A673 (cell line): ENCODE data around the gene ZP3. TPM values are rescaled to one million over a fixed set of nuclear protein-coding genes. Genes with fewer than 3 reads are reported as not detected.
"Not testable (repeated sequence)": the region's sequence is repeated elsewhere in the genome, so short reads cannot be mapped to it uniquely, and the experiment has no call there.

Experiments
- BruUV-seq: library from RNA; stranded (reverse); fragments of 400-500 nt; replicated peaks from 2 replicates; lab custom pipeline; 2021; lab: Mats Ljungman, UMichigan
- CTCF ChIA-PET: fragments of 300-600 bp; sonication (Branson Sonifier 250); formaldehyde crosslinking; loops from one replicate; lab custom pipeline; 2022; ENCODE audit warnings: antibody characterized with exemption; lab: Charles Lee
- POLR2A ChIA-PET: fragments of 300-600 bp; sonication (Branson Sonifier 250); formaldehyde crosslinking; loops from one replicate; lab custom pipeline; 2022; ENCODE audit warnings: antibody characterized with exemption; ENCODE audit not compliant: low non-redundant PET; lab: Charles Lee
- DNase-seq: peaks from one replicate; pipeline ENCODE4 v3.0.0-alpha.2; 2015; ENCODE audit warnings: low spot score
- H3K27ac ChIP-seq: fragments of 200-600 bp; sonication (generic); 2 replicates; pipeline ENCODE4 v1.5.1; 2016; ENCODE audit warnings: mixed run types, low read depth, mild to moderate bottlenecking, mixed read lengths, antibody characterized with exemption, low read length; ENCODE audit not compliant: poor library complexity, severe bottlenecking
- H3K27me3 ChIP-seq: fragments of 200-600 bp; sonication (generic); replicated peaks from 2 replicates; pipeline ENCODE4 v1.6.1; 2017; ENCODE audit warnings: mixed run types, low read depth, mild to moderate bottlenecking, mixed read lengths, antibody characterized with exemption, low read length; ENCODE audit not compliant: insufficient read depth, poor library complexity
- H3K36me3 ChIP-seq: fragments of 200-600 bp; sonication (generic); 2 replicates; pipeline ENCODE4 v1.6.1; 2016; ENCODE audit warnings: mixed run types, mild to moderate bottlenecking, mixed read lengths, antibody characterized with exemption, low read length; ENCODE audit not compliant: insufficient read depth, poor library complexity, severe bottlenecking
- H3K4me1 ChIP-seq: fragments of 200-600 bp; sonication (generic); 2 replicates; pipeline ENCODE4 v1.6.1; 2017; ENCODE audit warnings: mixed run types, mild to moderate bottlenecking, mixed read lengths, antibody characterized with exemption, low read length; ENCODE audit not compliant: insufficient read depth, poor library complexity, severe bottlenecking
- H3K4me3 ChIP-seq: fragments of 200-600 bp; sonication (generic); 2 replicates; pipeline ENCODE4 v1.5.1; 2016; ENCODE audit warnings: low read depth, mixed run types, mild to moderate bottlenecking, mixed read lengths, low read length; ENCODE audit not compliant: poor library complexity, severe bottlenecking
- H3K9me3 ChIP-seq: fragments of 200-600 bp; sonication (generic); 2 replicates; pipeline ENCODE4 v1.6.1; 2016; ENCODE audit warnings: mixed run types, low read depth, mild to moderate bottlenecking, mixed read lengths, antibody characterized with exemption, low read length; ENCODE audit not compliant: poor library complexity, severe bottlenecking
- CTCF ChIP-seq: fragments of 300-800, 200-600 bp; sonication (generic); conservative IDR thresholded peaks from 2 replicates; pipeline ENCODE4 v1.5.1; 2017; ENCODE audit warnings: low read depth, mild to moderate bottlenecking, antibody characterized with exemption, low read length, moderate library complexity, mixed read lengths
- EZH2 ChIP-seq: fragments of 200-600 bp; sonication (generic); IDR thresholded peaks from 2 replicates; pipeline ENCODE4 v1.6.1; 2017; ENCODE audit warnings: borderline replicate concordance, low read depth, mild to moderate bottlenecking, mixed read lengths, antibody characterized with exemption, low read length; ENCODE audit not compliant: poor library complexity, severe bottlenecking
- intact Hi-C: fragments of 100-400 bp; cut with micrococcal nuclease; formaldehyde crosslinking; loops from one replicate; pipeline ENCODE4 v1.10.0; 2022; ENCODE audit not compliant: unreplicated experiment
- total RNA-seq: library from RNA; stranded (reverse); gene quantifications from 2 replicates; pipeline ENCODE4 v1.2.3, GENCODE V29; 2021

ZP3 gene
- total RNA-seq, 1 experiment from 2014 or later: 9.4 TPM

- intact Hi-C loops: no loop called here
- ChIA-PET CTCF (interaction anchor here (0.9 kb wide), 1 partner anchor 130 kb away, joined by 4 read pairs; no protein-coding TSS in a partner anchor), POLR2A (no interaction called here)
- peaks cover 21% of the 10 kb centered on the region for H3K4me1 ChIP-seq
- peak overlapping the region; percentile 79 for H3K27ac ChIP-seq
- H3K4me3 ChIP-seq: peak overlapping the region; percentile 64
- TF ChIP-seq CTCF (no peak), EZH2 (no peak)
- DNase-seq: peak; percentile 92
- H3K36me3 ChIP-seq: no peaks in the 10 kb centered on the region
- no TSS peak for BruUV-seq
- H3K9me3 ChIP-seq: no peaks in the 10 kb centered on the region
- H3K27me3 ChIP-seq: no peaks in the 10 kb centered on the region
Observed at GRCh38 chr7:76393116-76394031, 31.4 kb upstream of the ZP3 start.

- Histone ChIP-seq H3K36me3 (no peaks in the 10 kb centered on the region), H3K9me3 (no peaks in the 10 kb centered on the region), H3K27me3 (no peaks in the 10 kb centered on the region), H3K27ac (peak overlapping the region; percentile 57), H3K4me1 (peaks cover 21% of the 10 kb centered on the region), H3K4me3 (no peak overlapping the region)
- intact Hi-C loops: no loop called here
- no peak for DNase-seq
- POLR2A ChIA-PET: no interaction called here
- no peak for TF ChIP-seq CTCF
- no peak for TF ChIP-seq EZH2
- CTCF ChIA-PET: no interaction called here
- no TSS peak for BruUV-seq
Observed at GRCh38 chr7:76394957-76395356, 29.8 kb upstream of the ZP3 start.

- intact Hi-C loops, POLR2A ChIA-PET, DNase-seq, H3K27me3 ChIP-seq, H3K36me3 ChIP-seq, H3K27ac ChIP-seq, H3K4me3 ChIP-seq, H3K9me3 ChIP-seq, BruUV-seq, CTCF ChIA-PET: not testable (repeated sequence)
- H3K4me1 ChIP-seq: peaks cover 21% of the 10 kb centered on the region
Observed at GRCh38 chr7:76395605-76395964, 29.2 kb upstream of the ZP3 start.
